Progenitor cell of endocrine pancreas (in vitro differentiated cells): Measurements from ENCODE around the gene SEC22A. TPM values are rescaled to one million over a fixed set of nuclear protein-coding genes. Genes with fewer than 3 reads are reported as not detected.

ENCODE experiments used
- DNase-seq: peaks from one replicate; pipeline ENCODE4 v3.0.0; 2021; ENCODE audit warnings: low spot score; ENCODE audit not compliant: unreplicated experiment
- H3K27ac Mint-ChIP-seq: 2 replicates; pipeline ENCODE4 v1.8.0; 2021; ENCODE audit warnings: mild to moderate bottlenecking, moderate library complexity, mixed read lengths
- H3K27me3 Mint-ChIP-seq: 2 replicates; pipeline ENCODE4 v1.8.0; 2021; ENCODE audit warnings: mixed read lengths
- H3K36me3 Mint-ChIP-seq: 2 replicates; pipeline ENCODE4 v1.8.0; 2022; ENCODE audit warnings: mixed read lengths; ENCODE audit not compliant: insufficient read depth
- H3K4me1 Mint-ChIP-seq: 2 replicates; pipeline ENCODE4 v1.8.0; 2021; ENCODE audit warnings: low read depth, mixed read lengths
- H3K4me3 Mint-ChIP-seq: 2 replicates; pipeline ENCODE4 v1.8.0; 2021; ENCODE audit warnings: low read depth, mild to moderate bottlenecking, moderate library complexity, mixed read lengths
- H3K9me3 Mint-ChIP-seq: 2 replicates; pipeline ENCODE4 v1.8.0; 2021; ENCODE audit warnings: low read depth, mixed read lengths
- microRNA-seq: library from miRNA; unstranded; fragments of <30 nt; microRNA quantifications from one replicate; pipeline ENCODE4 v1.1.0, GENCODE V29; 2020; ENCODE audit warnings: borderline number of aligned reads; ENCODE audit not compliant: unreplicated experiment
- total RNA-seq: library from RNA; stranded (reverse); gene quantifications from 2 replicates; pipeline ENCODE4 v1.2.1, GENCODE V29; 2021
- TF ChIP-seq, protein P1 (sequence below): fragments of 200-600 bp; sonication (generic); IDR thresholded peaks from one replicate; pipeline ENCODE4 v1.5.0; 2021; ENCODE audit warnings: antibody characterized with exemption, mild to moderate bottlenecking; ENCODE audit not compliant: unreplicated experiment

Gene SEC22A
- total RNA-seq, 1 donor from 2014 or later: 14.0 TPM

DNA sequence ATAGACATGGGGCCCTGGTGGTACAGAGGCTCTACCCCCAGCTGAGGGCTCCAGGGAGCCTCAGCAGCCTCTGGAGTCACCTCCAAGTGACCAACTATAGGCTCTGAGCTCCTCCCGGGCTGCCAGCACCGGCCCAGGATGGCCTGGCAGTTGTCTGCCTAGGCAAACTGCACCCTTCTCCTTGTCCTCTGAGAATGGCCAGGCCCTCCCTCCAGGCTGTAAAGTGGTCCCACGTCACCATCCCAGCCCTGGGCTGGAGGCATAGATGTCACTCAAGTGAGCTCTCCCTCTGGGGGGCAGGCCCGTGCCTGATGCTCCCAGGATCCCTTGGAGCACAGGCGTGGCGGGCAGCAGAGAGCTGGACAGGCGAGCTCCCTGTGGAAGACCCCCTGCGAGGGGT, 120.1 kb downstream of the SEC22A start:
- Mint-ChIP-seq H3K27me3 (no peaks in the 10 kb centered on the region), H3K9me3 (no peaks in the 10 kb centered on the region), H3K4me3 (no peak overlapping the region), H3K4me1 (no peaks in the 10 kb centered on the region), H3K27ac (no peak overlapping the region), H3K36me3 (peaks cover 7% of the 10 kb centered on the region)
- TF ChIP-seq, protein P1, sequence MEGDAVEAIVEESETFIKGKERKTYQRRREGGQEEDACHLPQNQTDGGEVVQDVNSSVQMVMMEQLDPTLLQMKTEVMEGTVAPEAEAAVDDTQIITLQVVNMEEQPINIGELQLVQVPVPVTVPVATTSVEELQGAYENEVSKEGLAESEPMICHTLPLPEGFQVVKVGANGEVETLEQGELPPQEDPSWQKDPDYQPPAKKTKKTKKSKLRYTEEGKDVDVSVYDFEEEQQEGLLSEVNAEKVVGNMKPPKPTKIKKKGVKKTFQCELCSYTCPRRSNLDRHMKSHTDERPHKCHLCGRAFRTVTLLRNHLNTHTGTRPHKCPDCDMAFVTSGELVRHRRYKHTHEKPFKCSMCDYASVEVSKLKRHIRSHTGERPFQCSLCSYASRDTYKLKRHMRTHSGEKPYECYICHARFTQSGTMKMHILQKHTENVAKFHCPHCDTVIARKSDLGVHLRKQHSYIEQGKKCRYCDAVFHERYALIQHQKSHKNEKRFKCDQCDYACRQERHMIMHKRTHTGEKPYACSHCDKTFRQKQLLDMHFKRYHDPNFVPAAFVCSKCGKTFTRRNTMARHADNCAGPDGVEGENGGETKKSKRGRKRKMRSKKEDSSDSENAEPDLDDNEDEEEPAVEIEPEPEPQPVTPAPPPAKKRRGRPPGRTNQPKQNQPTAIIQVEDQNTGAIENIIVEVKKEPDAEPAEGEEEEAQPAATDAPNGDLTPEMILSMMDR: no peak
- DNase-seq: no peak

DNA sequence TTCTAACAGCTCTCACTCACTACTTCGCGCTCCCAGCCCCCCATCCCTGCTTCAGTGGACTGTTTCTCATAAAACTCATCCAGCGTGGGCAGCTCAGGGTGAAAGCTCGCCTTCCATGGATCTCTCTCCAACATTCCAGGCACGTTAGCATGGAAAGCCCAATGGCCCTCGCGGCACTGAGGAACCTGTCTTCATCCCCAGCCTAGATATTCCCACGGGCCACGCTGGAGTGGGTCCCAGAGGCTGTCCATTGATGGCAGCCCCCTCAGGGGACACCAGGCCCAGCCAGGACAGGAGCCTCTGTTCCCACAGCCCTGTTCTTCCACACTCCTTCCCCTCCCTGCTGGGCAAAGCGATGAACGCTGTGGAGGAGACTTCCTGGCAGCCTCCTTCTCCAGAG, 121.1 kb downstream of the SEC22A start:
- H3K9me3 Mint-ChIP-seq: no peaks in the 10 kb centered on the region
- TF ChIP-seq, protein P1: no peak
- no peaks in the 10 kb centered on the region for H3K4me1 Mint-ChIP-seq
- DNase-seq: no peak
- H3K27me3 Mint-ChIP-seq: no peaks in the 10 kb centered on the region
- H3K27ac Mint-ChIP-seq: no peak overlapping the region
- H3K36me3 Mint-ChIP-seq: peaks cover 6% of the 10 kb centered on the region
- no peak overlapping the region for H3K4me3 Mint-ChIP-seq

Small RNA genes lying within 50 kb of the gene (microRNA-seq; reads per million reads assigned to microRNA genes)
- 1.8 reads per million for gene MIR7110

Other genes starting within 250 kb of the SEC22A start
- 4.2 and 5.9 TPM in 2 replicates for gene SEMA5B, start 174.2 kb upstream of the SEC22A start, total RNA-seq
- 20.4 and 22.2 TPM in 2 replicates for gene PDIA5, start 134.9 kb upstream of the SEC22A start, total RNA-seq
- gene ADCY5, start 247.1 kb downstream of the SEC22A start, total RNA-seq: 33.8 and 35.9 TPM in 2 replicates